Neural crest cell (in vitro differentiated cells): Measurements from ENCODE around the gene CCDC142. TPM values are rescaled to one million over a fixed set of nuclear protein-coding genes. Genes with fewer than 3 reads are reported as not detected.

Experiments
- DNase-seq: peaks from one replicate; pipeline ENCODE4 v3.0.0; 2021; ENCODE audit warnings: low read depth, mixed read lengths, low spot score
- H3K27ac Mint-ChIP-seq: one replicate; pipeline ENCODE4 v1.8.0; 2021; ENCODE audit warnings: mild to moderate bottlenecking, mixed read lengths; ENCODE audit not compliant: unreplicated experiment
- H3K27me3 Mint-ChIP-seq: 2 replicates; pipeline ENCODE4 v1.8.0; 2021; ENCODE audit warnings: low read depth, mild to moderate bottlenecking, mixed read lengths
- H3K36me3 Mint-ChIP-seq: 2 replicates; pipeline ENCODE4 v1.8.0; 2021; ENCODE audit warnings: low read depth, mild to moderate bottlenecking, mixed read lengths
- H3K4me1 Mint-ChIP-seq: 2 replicates; pipeline ENCODE4 v1.8.0; 2021; ENCODE audit warnings: mixed read lengths
- H3K4me3 Mint-ChIP-seq: one replicate; pipeline ENCODE4 v1.8.0; 2021; ENCODE audit warnings: mild to moderate bottlenecking, mixed read lengths
- H3K9me3 Mint-ChIP-seq: 2 replicates; pipeline ENCODE4 v1.8.0; 2021; ENCODE audit warnings: mixed read lengths
- CTCF ChIP-seq: fragments of 200-600 bp; sonication (generic); conservative IDR thresholded peaks from 2 replicates; pipeline ENCODE4 v1.5.0; 2021; ENCODE audit warnings: antibody characterized with exemption, mild to moderate bottlenecking
- total RNA-seq: library from RNA; stranded (reverse); gene quantifications from 2 replicates; pipeline ENCODE4 v1.2.1, GENCODE V29; 2021

Gene CCDC142
- total RNA-seq, 1 donor from 2014 or later = 35.0 TPM

DNA sequence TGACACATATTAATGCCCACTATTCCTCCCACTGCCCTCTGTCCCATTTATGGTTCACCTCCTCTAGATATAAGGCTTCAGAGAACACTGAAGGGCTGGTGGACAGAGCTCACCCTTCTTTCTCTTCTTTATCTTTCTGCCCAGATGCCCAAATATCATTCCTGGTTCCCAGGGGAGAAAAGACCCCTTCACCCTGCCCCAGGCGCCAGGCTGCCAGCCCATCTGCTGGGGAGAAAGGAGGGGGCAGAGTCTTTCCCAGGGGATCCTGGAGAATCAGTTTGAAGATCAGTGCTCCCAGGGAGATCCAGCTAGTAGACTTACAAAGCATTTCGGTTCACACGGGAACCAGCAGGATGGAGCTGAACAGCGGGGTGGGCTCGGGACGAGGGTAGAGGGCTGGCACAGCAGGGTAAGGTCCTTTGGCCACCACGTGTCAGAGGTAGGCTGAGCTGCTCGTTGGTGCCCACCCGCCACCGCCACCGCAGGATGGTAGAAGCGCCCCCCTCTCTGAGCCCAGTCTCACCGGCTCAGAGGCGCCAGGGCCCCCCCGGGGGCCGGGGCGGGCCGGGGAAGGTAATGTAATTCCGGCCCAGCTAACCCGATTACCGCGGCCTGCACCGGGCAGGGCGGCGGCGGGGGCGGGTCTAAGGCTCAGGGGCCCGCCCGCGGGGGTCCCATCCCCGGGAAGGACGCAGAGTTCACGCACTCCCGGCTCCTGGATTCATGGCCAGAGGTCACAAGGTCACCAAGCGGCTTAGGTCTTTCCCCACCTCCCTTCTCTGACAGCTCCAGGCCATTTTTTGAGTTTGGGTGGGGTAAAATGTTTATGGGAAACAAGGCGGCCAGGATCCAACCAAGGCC, 30.2 kb upstream of the CCDC142 start:
- Mint-ChIP-seq H3K27me3 (peaks cover 95% of the 10 kb centered on the region), H3K27ac (no peak overlapping the region), H3K36me3 (peaks cover 9% of the 10 kb centered on the region), H3K4me1 (peaks cover 12% of the 10 kb centered on the region), H3K9me3 (peaks cover 3% of the 10 kb centered on the region), H3K4me3 (peak overlapping the region; percentile 35)
- DNase-seq = no peak
- TF ChIP-seq CTCF = no peak

DNA sequence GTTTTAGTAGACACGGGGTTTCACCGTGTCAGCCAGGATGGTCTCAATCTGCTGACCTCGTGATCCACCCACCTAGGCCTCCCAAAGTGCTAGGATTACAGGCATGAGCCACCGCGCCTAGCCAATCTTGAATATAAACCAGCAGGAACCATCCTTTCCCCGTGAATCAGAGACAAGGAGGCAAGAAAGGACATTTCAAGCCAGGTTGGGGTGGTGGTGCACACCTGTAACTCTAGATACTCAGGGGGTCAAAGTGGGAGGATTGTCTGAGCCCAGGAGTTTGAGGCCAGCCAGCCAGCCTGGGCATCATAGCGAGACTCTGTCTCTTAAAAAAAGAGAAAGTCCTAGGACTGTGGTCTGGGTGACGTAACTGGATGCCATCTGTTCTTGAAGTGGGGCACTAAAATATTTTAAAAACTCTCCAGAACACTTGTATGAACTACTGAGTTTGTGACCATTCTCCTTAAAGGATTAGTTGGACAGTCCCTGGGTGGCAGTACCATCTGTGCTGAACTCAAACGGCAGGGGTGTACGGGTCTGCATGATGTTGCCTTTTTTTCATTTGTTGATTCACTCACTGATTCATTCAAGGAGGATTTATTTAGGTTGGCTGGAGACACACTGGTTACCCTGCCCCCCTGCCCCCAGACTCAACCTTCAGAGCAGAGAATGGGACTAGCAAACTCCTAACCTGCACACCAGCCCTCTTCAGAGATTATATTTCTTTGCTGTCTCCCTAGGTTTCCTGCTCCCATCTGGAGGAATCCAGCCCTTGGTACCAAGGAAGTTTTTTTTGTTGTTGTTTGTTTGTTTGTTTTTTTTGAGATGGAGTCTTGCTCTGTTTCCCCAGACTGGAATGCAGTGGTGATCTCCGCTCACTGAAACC, 28.5 kb upstream of the CCDC142 start:
- Mint-ChIP-seq H3K36me3 (peaks cover 8% of the 10 kb centered on the region), H3K27me3 (peaks cover 92% of the 10 kb centered on the region), H3K4me1 (peaks cover 26% of the 10 kb centered on the region), H3K27ac (no peak overlapping the region), H3K4me3 (peak overlapping the region; percentile 41), H3K9me3 (peaks cover 3% of the 10 kb centered on the region)
- no peak for TF ChIP-seq CTCF
- DNase-seq = no peak

GRCh38 chr2:74510272-74510671, 27.5 kb upstream of the CCDC142 start:
- Mint-ChIP-seq H3K4me3 (peak overlapping the region; percentile 44), H3K4me1 (peaks cover 26% of the 10 kb centered on the region), H3K36me3 (peaks cover 10% of the 10 kb centered on the region), H3K9me3 (peaks cover 3% of the 10 kb centered on the region), H3K27me3 (peaks cover 86% of the 10 kb centered on the region), H3K27ac (no peak overlapping the region)
- DNase-seq = no peak
- no peak for TF ChIP-seq CTCF

DNA sequence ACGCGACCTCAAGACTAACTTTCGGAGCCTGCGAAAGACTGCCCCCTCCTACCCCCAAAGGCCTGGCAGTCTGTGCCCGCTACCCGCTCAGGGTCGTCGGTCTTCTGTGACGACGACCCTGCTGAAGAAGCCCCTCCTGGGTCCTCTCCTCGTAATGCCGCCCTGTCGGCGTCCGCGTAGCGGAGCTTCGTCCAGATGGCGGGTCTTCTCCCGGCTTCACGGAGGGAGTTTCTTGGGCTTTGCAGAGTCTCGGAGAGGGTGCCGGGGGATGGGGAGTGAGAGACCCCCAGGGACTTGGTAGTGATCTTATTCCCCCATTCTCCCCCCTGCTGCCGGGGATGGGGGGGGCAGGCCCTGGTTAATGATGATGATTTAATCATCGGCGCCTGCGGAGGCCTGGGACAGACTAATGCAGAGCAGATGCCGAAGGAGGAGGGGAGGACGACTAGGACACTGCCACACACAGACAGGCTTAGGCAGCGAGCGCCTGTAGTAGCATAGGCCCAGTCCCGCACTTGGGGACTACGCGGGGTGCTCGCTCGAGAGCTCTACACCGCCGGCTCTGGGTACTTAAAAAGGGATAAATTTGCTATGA, 25.2 kb upstream of the CCDC142 start:
- peaks cover 3% of the 10 kb centered on the region for H3K9me3 Mint-ChIP-seq
- H3K27ac Mint-ChIP-seq = peak overlapping the region; percentile 100
- peaks cover 91% of the 10 kb centered on the region for H3K27me3 Mint-ChIP-seq
- H3K4me3 Mint-ChIP-seq = peak overlapping the region; percentile 99
- H3K4me1 Mint-ChIP-seq = peaks cover 30% of the 10 kb centered on the region
- no peak for DNase-seq
- peaks cover 21% of the 10 kb centered on the region for H3K36me3 Mint-ChIP-seq
- TF ChIP-seq CTCF = no peak

DNA sequence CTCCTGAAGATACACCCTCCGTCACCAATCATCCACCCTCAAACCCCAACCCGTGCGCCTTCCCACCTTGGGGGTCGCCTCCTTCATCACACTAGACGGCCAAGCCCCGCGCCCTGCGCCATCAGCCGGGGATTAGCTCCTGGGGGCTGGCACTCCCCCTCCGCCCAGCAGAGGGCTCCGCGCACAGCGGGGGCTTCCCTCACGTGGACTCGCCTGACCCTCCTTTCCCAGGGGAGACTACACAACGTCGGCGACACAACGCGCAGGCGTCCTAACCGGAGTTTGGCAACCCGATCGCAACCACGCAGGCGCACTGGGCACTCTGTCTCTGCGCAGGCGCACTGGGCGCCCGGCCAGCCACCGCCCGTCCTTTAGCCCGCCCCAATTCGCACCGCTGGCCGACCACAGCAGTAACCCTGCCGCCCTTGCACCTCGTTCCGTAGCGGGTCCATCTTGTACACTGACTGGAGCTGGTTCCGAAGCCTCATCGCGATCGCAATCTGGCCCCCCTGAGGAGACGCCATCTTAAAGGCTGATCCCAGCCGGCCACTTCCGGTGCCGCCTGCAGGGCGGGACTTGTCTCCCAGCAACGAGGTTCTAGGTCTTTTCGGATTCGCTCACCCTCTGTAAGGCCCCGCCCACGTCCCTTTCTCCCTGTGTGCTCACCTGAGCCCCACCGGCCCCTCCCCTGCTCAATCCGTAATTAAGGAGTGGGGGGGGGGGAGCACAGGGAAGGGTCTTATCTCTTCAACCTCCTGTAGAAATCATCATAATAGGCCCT, 24.5 kb upstream of the CCDC142 start, which contains the start of gene PCGF1:
Gene PCGF1 (minus strand): TSS at position 551 of the 781 bp plus-strand sequence. CDS start 27 bp downstream, at position 524.
- Mint-ChIP-seq H3K27ac (peak within 1 kb of the TSS; percentile 100), H3K9me3 (peaks cover 3% of the 10 kb centered on the region), H3K27me3 (peaks cover 91% of the 10 kb centered on the region), H3K4me1 (peaks cover 35% of the 10 kb centered on the region), H3K4me3 (peak within 1 kb of the TSS; percentile 99), H3K36me3 (peaks cover 21% of the 10 kb centered on the region)
- DNase-seq = peak; percentile 97
- peak; percentile 61 for TF ChIP-seq CTCF
